ENCODE measurements around the gene TLR8. TPM values are rescaled to one million over a fixed set of nuclear protein-coding genes. Genes with fewer than 3 reads are reported as not detected.

Gene TLR8
- total RNA-seq, 1 experiment from 2014 or later: not detected

DNA sequence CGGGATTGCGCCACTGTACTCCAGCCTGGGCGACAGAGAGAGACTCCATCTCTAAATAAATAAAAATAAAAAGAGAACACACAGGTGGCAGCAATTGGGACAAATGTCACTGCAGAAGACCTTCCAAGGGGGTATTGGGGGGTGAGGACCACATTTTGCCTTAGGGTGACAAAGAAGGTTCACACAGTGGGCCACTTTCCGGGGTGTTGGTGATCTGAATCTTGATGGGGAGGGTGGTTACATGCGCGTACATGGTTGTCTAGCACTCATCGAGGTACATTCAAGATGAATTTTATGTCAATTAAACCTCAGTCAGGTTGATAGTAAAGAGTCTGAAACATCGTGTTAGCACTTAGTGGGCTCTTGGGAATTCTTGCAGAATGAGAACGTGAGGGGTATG, 48.0 kb downstream of the TLR8 start:
- Mint-ChIP-seq H3K36me3 (ENCODE audit: insufficient read depth, unreplicated experiment) (no peaks in the 10 kb centered on the region), H3K9me3 (ENCODE audit: unreplicated experiment) (no peaks in the 10 kb centered on the region), H3K27ac (ENCODE audit: low read depth, unreplicated experiment) (no peak overlapping the region), H3K4me3 (ENCODE audit: unreplicated experiment) (no peak overlapping the region), H3K4me1 (ENCODE audit: insufficient read depth, unreplicated experiment) (peaks cover 27% of the 10 kb centered on the region), H3K27me3 (ENCODE audit: insufficient read depth, unreplicated experiment) (peaks cover 1% of the 10 kb centered on the region)
- DNase-seq (ENCODE audit: unreplicated experiment): no peak
- POLR2A ChIA-PET: no interaction called here
- intact Hi-C loops (cut with micrococcal nuclease): no loop called here
- BruUV-seq (replicated peaks): no TSS peak
- CTCF ChIA-PET: interaction anchor here (2.4 kb wide), 1 partner anchor 8 kb away, joined by 26 read pairs; no protein-coding TSS in a partner anchor
- TF ChIP-seq, protein P1, sequence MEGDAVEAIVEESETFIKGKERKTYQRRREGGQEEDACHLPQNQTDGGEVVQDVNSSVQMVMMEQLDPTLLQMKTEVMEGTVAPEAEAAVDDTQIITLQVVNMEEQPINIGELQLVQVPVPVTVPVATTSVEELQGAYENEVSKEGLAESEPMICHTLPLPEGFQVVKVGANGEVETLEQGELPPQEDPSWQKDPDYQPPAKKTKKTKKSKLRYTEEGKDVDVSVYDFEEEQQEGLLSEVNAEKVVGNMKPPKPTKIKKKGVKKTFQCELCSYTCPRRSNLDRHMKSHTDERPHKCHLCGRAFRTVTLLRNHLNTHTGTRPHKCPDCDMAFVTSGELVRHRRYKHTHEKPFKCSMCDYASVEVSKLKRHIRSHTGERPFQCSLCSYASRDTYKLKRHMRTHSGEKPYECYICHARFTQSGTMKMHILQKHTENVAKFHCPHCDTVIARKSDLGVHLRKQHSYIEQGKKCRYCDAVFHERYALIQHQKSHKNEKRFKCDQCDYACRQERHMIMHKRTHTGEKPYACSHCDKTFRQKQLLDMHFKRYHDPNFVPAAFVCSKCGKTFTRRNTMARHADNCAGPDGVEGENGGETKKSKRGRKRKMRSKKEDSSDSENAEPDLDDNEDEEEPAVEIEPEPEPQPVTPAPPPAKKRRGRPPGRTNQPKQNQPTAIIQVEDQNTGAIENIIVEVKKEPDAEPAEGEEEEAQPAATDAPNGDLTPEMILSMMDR (IDR thresholded peaks at IDR 0.05; ENCODE audit: unreplicated experiment): no peak

GRCh38 chrX:12954981-12955380, 48.6 kb downstream of the TLR8 start:
- ChIA-PET POLR2A (no interaction called here), CTCF (interaction anchor here (0.7 to 2.4 kb wide), 2 partner anchors 9 to 10 kb away, joined by 3 to 26 read pairs; no protein-coding TSS in a partner anchor)
- BruUV-seq (replicated peaks): no TSS peak
- DNase-seq (ENCODE audit: unreplicated experiment): no peak
- intact Hi-C loops (cut with micrococcal nuclease): no loop called here
- H3K27me3 Mint-ChIP-seq (ENCODE audit: insufficient read depth, unreplicated experiment): peaks cover 7% of the 10 kb centered on the region
- peak overlapping the region; percentile 98 for H3K27ac Mint-ChIP-seq (ENCODE audit: low read depth, unreplicated experiment)
- H3K4me3 Mint-ChIP-seq (ENCODE audit: unreplicated experiment): no peak overlapping the region
- TF ChIP-seq, protein P1 (IDR thresholded peaks at IDR 0.05; ENCODE audit: unreplicated experiment): no peak
- H3K36me3 Mint-ChIP-seq (ENCODE audit: insufficient read depth, unreplicated experiment): no peaks in the 10 kb centered on the region
- H3K4me1 Mint-ChIP-seq (ENCODE audit: insufficient read depth, unreplicated experiment): peaks cover 25% of the 10 kb centered on the region
- no peaks in the 10 kb centered on the region for H3K9me3 Mint-ChIP-seq (ENCODE audit: unreplicated experiment)

- CTCF ChIA-PET: interaction anchor here (0.7 to 2.4 kb wide), 2 partner anchors 10 to 511 kb away, joined by 3 to 26 read pairs; no protein-coding TSS in a partner anchor
Measured at GRCh38 chrX:12955882-12956703, 49.7 kb downstream of the TLR8 start.

More at GRCh38 chrX:12955882-12956703, 49.7 kb downstream of the TLR8 start:
- no peaks in the 10 kb centered on the region for H3K36me3 Mint-ChIP-seq (ENCODE audit: insufficient read depth, unreplicated experiment)
- H3K27me3 Mint-ChIP-seq (ENCODE audit: insufficient read depth, unreplicated experiment): peaks cover 10% of the 10 kb centered on the region
- TF ChIP-seq, protein P1 (IDR thresholded peaks at IDR 0.05; ENCODE audit: unreplicated experiment): no peak
- intact Hi-C loops (cut with micrococcal nuclease): no loop called here
- BruUV-seq (replicated peaks): TSS peak; percentile 94
- peak overlapping the region; percentile 98 for H3K27ac Mint-ChIP-seq (ENCODE audit: low read depth, unreplicated experiment)
- H3K4me3 Mint-ChIP-seq (ENCODE audit: unreplicated experiment): peak overlapping the region; percentile 21
- peaks cover 20% of the 10 kb centered on the region for H3K4me1 Mint-ChIP-seq (ENCODE audit: insufficient read depth, unreplicated experiment)
- POLR2A ChIA-PET: interaction anchor here (0.6 to 1.1 kb wide), 2 partner anchors 19 to 516 kb away, joined by 3 to 6 read pairs; partner anchors contain the start of gene TMSB4X
- no peaks in the 10 kb centered on the region for H3K9me3 Mint-ChIP-seq (ENCODE audit: unreplicated experiment)
- DNase-seq (ENCODE audit: unreplicated experiment): peak; percentile 85
